H9 (cell line): ENCODE data around the gene CYP2C9. TPM values are rescaled to one million over a fixed set of nuclear protein-coding genes. Genes with fewer than 3 reads are reported as not detected.

ENCODE experiments used
- DNase-seq: peaks from one replicate; pipeline ENCODE4 v3.0.0-alpha.2; 2017
- H2AFZ ChIP-seq: one replicate; pipeline ENCODE4 v1.6.1; 2013; ENCODE audit warnings: mild to moderate bottlenecking, low read length, control low read depth, moderate library complexity
- H2AK5ac ChIP-seq: 2 replicates; pipeline ENCODE4 v1.6.1; 2013; ENCODE audit warnings: low read length, control low read depth, mixed read lengths; ENCODE audit not compliant: insufficient read length
- H2BK120ac ChIP-seq: one replicate; pipeline ENCODE4 v1.6.1; 2013; ENCODE audit warnings: low read depth, mild to moderate bottlenecking, low read length, control low read depth, inconsistent platforms; ENCODE audit not compliant: poor library complexity, severe bottlenecking
- H2BK12ac ChIP-seq: 2 replicates; pipeline ENCODE4 v1.6.1; 2013; ENCODE audit warnings: low read length, control low read depth, mixed read lengths, low read depth; ENCODE audit not compliant: insufficient read length
- H2BK15ac ChIP-seq: 2 replicates; pipeline ENCODE4 v1.6.1; 2013; ENCODE audit warnings: low read depth, low read length, control low read depth
- H2BK20ac ChIP-seq: one replicate; pipeline ENCODE4 v1.6.1; 2013; ENCODE audit warnings: low read depth, mild to moderate bottlenecking, low read length, control low read depth, inconsistent platforms; ENCODE audit not compliant: poor library complexity, severe bottlenecking
- H2BK5ac ChIP-seq: 2 replicates; pipeline ENCODE4 v1.6.1; 2013; ENCODE audit warnings: low read length, control low read depth, mixed read lengths; ENCODE audit not compliant: insufficient read length
- H3K14ac ChIP-seq: 2 replicates; pipeline ENCODE4 v1.6.1; 2013; ENCODE audit warnings: low read length, control low read depth; ENCODE audit not compliant: insufficient read depth
- H3K18ac ChIP-seq: 2 replicates; pipeline ENCODE4 v1.6.1; 2013; ENCODE audit warnings: low read depth, mild to moderate bottlenecking, mixed read lengths, low read length, control low read depth; ENCODE audit not compliant: insufficient read length
- H3K23ac ChIP-seq: 2 replicates; pipeline ENCODE4 v1.6.1; 2013; ENCODE audit warnings: low read length, control low read depth, mixed read lengths, low read depth; ENCODE audit not compliant: insufficient read length
- H3K23me2 ChIP-seq: 2 replicates; pipeline ENCODE4 v1.6.1; 2013; ENCODE audit warnings: low read depth, mild to moderate bottlenecking, mixed read lengths, low read length, control low read depth; ENCODE audit not compliant: insufficient read length, poor library complexity, severe bottlenecking
- H3K27ac ChIP-seq: 2 replicates; pipeline ENCODE4 v1.5.1; 2013; ENCODE audit warnings: low read length, control low read depth, mixed read lengths, low read depth; ENCODE audit not compliant: insufficient read length
- H3K27me3 ChIP-seq: 2 replicates; pipeline ENCODE4 v1.6.1; 2013; ENCODE audit warnings: low read length, control low read depth, inconsistent platforms; ENCODE audit not compliant: insufficient read depth
- H3K4ac ChIP-seq: 2 replicates; pipeline ENCODE4 v1.6.1; 2013; ENCODE audit warnings: low read depth, mild to moderate bottlenecking, control low read depth, inconsistent platforms, low read length, moderate library complexity
- H3K4me1 ChIP-seq: 2 replicates; pipeline ENCODE4 v1.6.1; 2013; ENCODE audit warnings: low read length, control low read depth, inconsistent platforms; ENCODE audit not compliant: insufficient read depth
- H3K4me2 ChIP-seq: 2 replicates; pipeline ENCODE4 v1.6.1; 2013; ENCODE audit warnings: low read length, control low read depth, mixed read lengths; ENCODE audit not compliant: insufficient read length, insufficient read depth
- H3K56ac ChIP-seq: 2 replicates; pipeline ENCODE4 v1.6.1; 2013; ENCODE audit warnings: low read depth, mild to moderate bottlenecking, mixed read lengths, low read length, control low read depth; ENCODE audit not compliant: insufficient read length
- H3K79me1 ChIP-seq: 2 replicates; pipeline ENCODE4 v1.6.1; 2013; ENCODE audit warnings: low read depth, mild to moderate bottlenecking, moderate library complexity, low read length, control low read depth, inconsistent platforms; ENCODE audit not compliant: insufficient read depth, poor library complexity, severe bottlenecking
- H3K79me2 ChIP-seq: 2 replicates; pipeline ENCODE4 v1.6.1; 2013; ENCODE audit warnings: low read length, control low read depth, inconsistent platforms; ENCODE audit not compliant: insufficient read depth
- H3K9ac ChIP-seq: 2 replicates; pipeline ENCODE4 v1.6.1; 2013; ENCODE audit warnings: low read length, control low read depth, mixed read lengths; ENCODE audit not compliant: insufficient read length; ENCODE audit errors: extremely low read depth
- H3K9me3 ChIP-seq: one replicate; pipeline ENCODE4 v1.6.1; 2013; ENCODE audit warnings: low read depth, low read length, inconsistent platforms; ENCODE audit not compliant: control insufficient read depth
- H3T11ph ChIP-seq: one replicate; pipeline ENCODE4 v1.6.1; 2013; ENCODE audit warnings: mild to moderate bottlenecking, low read length, control low read depth, inconsistent platforms
- H4K20me1 ChIP-seq: one replicate; pipeline ENCODE4 v1.6.1; 2013; ENCODE audit not compliant: control insufficient read depth, insufficient read length, insufficient read depth
- H4K5ac ChIP-seq: 2 replicates; pipeline ENCODE4 v1.6.1; 2013; ENCODE audit warnings: low read depth, mild to moderate bottlenecking, mixed read lengths, low read length, control low read depth; ENCODE audit not compliant: insufficient read length
- H4K8ac ChIP-seq: replicated peaks from 2 replicates; pipeline ENCODE4 v1.6.1; 2013; ENCODE audit warnings: low read length, control low read depth, mixed read lengths, low read depth; ENCODE audit not compliant: insufficient read length
- H4K91ac ChIP-seq: 2 replicates; pipeline ENCODE4 v1.6.1; 2013; ENCODE audit warnings: low read depth, mild to moderate bottlenecking, moderate library complexity, mixed read lengths, low read length, control low read depth; ENCODE audit not compliant: insufficient read length
- H3K27ac Mint-ChIP-seq, 3 experiments: 2 replicates in 2 of 3; 3 replicates in 1 of 3; pipeline ENCODE4 v1.8.0; 2020 to 2021; ENCODE audit warnings: mixed read lengths in 3 of 3, mild to moderate bottlenecking in 1 of 3, moderate library complexity in 1 of 3
- H3K27me3 Mint-ChIP-seq: 2 replicates; pipeline ENCODE4 v1.8.0; 2021; ENCODE audit warnings: low read depth, mild to moderate bottlenecking, moderate library complexity, mixed read lengths
- H3K36me3 Mint-ChIP-seq, 3 experiments: 2 replicates in 2 of 3; 3 replicates in 1 of 3; pipeline ENCODE4 v1.8.0; 2020 to 2021; ENCODE audit warnings: low read depth in 3 of 3, mixed read lengths in 3 of 3; ENCODE audit not compliant: insufficient read depth in 1 of 3
- H3K4me1 Mint-ChIP-seq, 2 experiments: 2 replicates each; pipeline ENCODE4 v1.8.0; 2020; ENCODE audit warnings: mixed read lengths in 2 of 2
- H3K4me3 Mint-ChIP-seq, 2 experiments: 2 replicates in 1 of 2; 3 replicates in 1 of 2; pipeline ENCODE4 v1.8.0; 2020 to 2021; ENCODE audit warnings: mild to moderate bottlenecking in 2 of 2, mixed read lengths in 2 of 2, moderate library complexity in 1 of 2
- H3K9me3 Mint-ChIP-seq, 2 experiments: 2 replicates in 1 of 2; 3 replicates in 1 of 2; pipeline ENCODE4 v1.8.0; 2020; ENCODE audit warnings: mild to moderate bottlenecking in 2 of 2, mixed read lengths in 2 of 2, moderate library complexity in 1 of 2
- CTCF ChIP-seq: fragments of 200-600 bp; sonication (generic); conservative IDR thresholded peaks from 3 replicates; pipeline ENCODE4 v1.8.0; 2021; ENCODE audit warnings: antibody characterized with exemption, mild to moderate bottlenecking
- WGBS: extraction: QIAGEN DNeasy Blood & Tissue Kit; methylation state at CpG from one replicate; pipeline ENCODE4 v1.1.7; 2013; ENCODE audit warnings: missing lambda C conversion rate, low lambda C conversion rate, mixed read lengths; ENCODE audit not compliant: insufficient read length; ENCODE audit errors: extremely low coverage; 5-methylcytosine and 5-hydroxymethylcytosine counted together
- total RNA-seq: library from RNA; stranded (reverse); gene quantifications from 2 replicates; pipeline ENCODE4 v1.2.1, GENCODE V29; 2021

Gene CYP2C9
- total RNA-seq, 1 experiment from 2014 or later = not detected

- Histone ChIP-seq H3K9ac (no peak overlapping the region), H2AFZ (no peak overlapping the region), H3K79me1 (no peaks in the 10 kb centered on the region), H3T11ph (no peak overlapping the region), H3K9me3 (no peaks in the 10 kb centered on the region), H3K56ac (no peak overlapping the region), H2AK5ac (no peak overlapping the region), H4K91ac (no peak overlapping the region), H2BK20ac (no peak overlapping the region), H3K18ac (no peak overlapping the region), H3K4me2 (no peak overlapping the region), H3K23ac (no peak overlapping the region), H2BK15ac (no peak overlapping the region), H3K4ac (no peak overlapping the region), H2BK5ac (no peak overlapping the region), H3K79me2 (no peaks in the 10 kb centered on the region), H3K23me2 (no peaks in the 10 kb centered on the region), H4K5ac (no peak overlapping the region), H4K20me1 (no peaks in the 10 kb centered on the region), H3K27me3 (no peaks in the 10 kb centered on the region), H3K4me1 (no peaks in the 10 kb centered on the region), H3K27ac (no peak overlapping the region), H2BK120ac (no peak overlapping the region), H2BK12ac (no peak overlapping the region), H4K8ac (no peak overlapping the region), H3K14ac (no peak overlapping the region)
- WGBS = no CpG with 5 or more reads among the region's 2 CpGs
- Mint-ChIP-seq H3K4me3 (no peak overlapping the region), H3K27ac (no peak overlapping the region), H3K36me3 (no peaks in the 10 kb centered on the region), H3K27me3 (no peaks in the 10 kb centered on the region), H3K9me3 (no peaks in the 10 kb centered on the region), H3K4me1 (peaks cover 2 to 6% of the 10 kb centered on the region in 2 experiments; a peak in 3 of 4 replicates)
- TF ChIP-seq CTCF = no peak
- no peak for DNase-seq
Measured at GRCh38 chr10:95039281-95039680, 100.8 kb downstream of the CYP2C9 start.

Other genes starting within 250 kb of the CYP2C9 start
- gene CYP2C19, start 176.0 kb upstream of the CYP2C9 start, total RNA-seq = not detected in 2 replicates
- 0.26 TPM in 1 of 2 replicates, not detected in the other for gene CYP2C8, start 130.8 kb downstream of the CYP2C9 start, total RNA-seq